Activated naive CD8-positive, alpha-beta T cell treated with anti-CD3 and anti-CD28 coated beads for 36 hours (primary cell): ENCODE data around the gene ITGB7. TPM values are rescaled to one million over a fixed set of nuclear protein-coding genes. Genes with fewer than 3 reads are reported as not detected.

Source experiments
- DNase-seq: peaks from one replicate; pipeline ENCODE4 v3.0.0; 2021
- H3K27ac Mint-ChIP-seq: one replicate; pipeline ENCODE4 v1.8.0; 2022; ENCODE audit warnings: mild to moderate bottlenecking, moderate library complexity, mixed read lengths
- H3K27me3 Mint-ChIP-seq: one replicate; pipeline ENCODE4 v1.8.0; 2022; ENCODE audit warnings: mild to moderate bottlenecking, mixed read lengths
- H3K36me3 Mint-ChIP-seq: one replicate; pipeline ENCODE4 v1.8.0; 2021; ENCODE audit warnings: mild to moderate bottlenecking, mixed read lengths
- H3K4me1 Mint-ChIP-seq: one replicate; pipeline ENCODE4 v1.8.0; 2021; ENCODE audit warnings: mixed read lengths
- H3K4me3 Mint-ChIP-seq: one replicate; pipeline ENCODE4 v1.8.0; 2022; ENCODE audit warnings: mild to moderate bottlenecking, moderate library complexity, mixed read lengths
- H3K9me3 Mint-ChIP-seq: one replicate; pipeline ENCODE4 v1.8.0; 2022; ENCODE audit warnings: mixed read lengths
- total RNA-seq, 2 experiments: library from RNA; stranded (reverse); gene quantifications; one replicate each; pipeline ENCODE4 v1.2.3, GENCODE V29; 2021

Gene ITGB7
- total RNA-seq, 2 experiments from 2014 or later: 102 to 105 TPM

DNA sequence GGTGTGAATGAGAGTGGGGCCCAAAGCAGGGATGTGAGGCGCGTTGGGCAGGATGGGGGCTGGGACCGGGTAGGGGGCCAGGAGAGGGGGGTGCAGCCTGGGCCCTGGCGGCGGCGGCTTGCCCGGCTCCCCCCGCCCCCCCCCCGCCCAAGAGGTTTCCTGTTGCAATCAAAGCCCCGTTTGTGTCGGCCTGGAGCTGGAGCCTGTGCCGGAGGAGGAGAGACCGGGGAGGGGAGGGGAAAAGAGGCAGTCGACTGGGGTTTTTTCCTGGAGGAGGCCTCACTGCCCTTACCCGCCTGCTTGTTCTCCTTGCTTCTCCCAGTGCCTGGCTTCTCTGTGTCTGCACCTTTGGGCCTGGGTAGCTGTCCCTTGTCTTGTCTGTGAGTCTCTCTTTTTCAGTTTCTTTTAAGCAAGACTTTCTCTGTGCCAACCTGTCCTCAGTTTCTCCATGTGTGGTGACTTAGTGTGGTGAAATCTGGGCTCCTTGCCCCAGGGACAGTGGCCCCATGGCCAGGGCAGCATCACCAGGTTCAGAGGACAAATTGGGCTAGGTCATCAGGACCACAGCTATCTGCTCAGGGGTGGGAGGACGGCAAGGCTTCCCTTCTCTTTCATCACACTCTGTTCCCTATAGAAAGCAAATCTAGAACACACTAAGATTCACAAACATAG is 16.5 kb upstream of the ITGB7 start:
- H3K27me3 Mint-ChIP-seq: no peaks in the 10 kb centered on the region
- H3K4me1 Mint-ChIP-seq: peaks cover 60% of the 10 kb centered on the region
- H3K36me3 Mint-ChIP-seq: peaks cover 10% of the 10 kb centered on the region

DNA sequence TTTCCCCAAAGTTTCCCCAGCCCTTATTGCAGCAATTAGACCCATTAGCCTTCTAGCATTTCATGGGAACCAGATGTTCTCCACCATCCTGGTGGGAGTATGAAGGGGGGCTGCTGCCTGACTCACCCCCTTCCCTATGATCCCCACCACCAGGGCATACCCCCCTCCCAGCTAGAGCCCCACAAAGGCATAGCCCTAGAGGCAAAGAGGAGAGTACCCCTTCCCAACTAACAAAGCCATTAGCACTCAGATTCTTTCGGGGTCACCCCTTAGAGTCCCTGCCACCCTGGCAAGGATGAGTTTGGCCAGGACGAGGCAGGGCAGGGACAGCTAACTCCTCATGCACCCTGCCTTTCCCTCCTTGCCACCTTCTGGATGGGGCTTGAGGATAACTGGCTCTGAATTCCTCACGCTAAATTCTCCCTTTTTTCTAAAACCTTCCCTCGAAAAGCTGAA is 15.8 kb upstream of the ITGB7 start:
- peaks cover 62% of the 10 kb centered on the region for H3K4me1 Mint-ChIP-seq
- no peaks in the 10 kb centered on the region for H3K27me3 Mint-ChIP-seq
- DNase-seq: no peak
- peak overlapping the region; percentile 88 for H3K27ac Mint-ChIP-seq
- no peaks in the 10 kb centered on the region for H3K9me3 Mint-ChIP-seq
- H3K36me3 Mint-ChIP-seq: peaks cover 10% of the 10 kb centered on the region
- H3K4me3 Mint-ChIP-seq: peak overlapping the region; percentile 74

More for the DNA sequence above, 16.5 kb upstream of the ITGB7 start:
- Mint-ChIP-seq H3K27ac (peak overlapping the region; percentile 88), H3K4me3 (peak overlapping the region; percentile 74), H3K9me3 (no peaks in the 10 kb centered on the region)
- peak; percentile 16 for DNase-seq

DNA sequence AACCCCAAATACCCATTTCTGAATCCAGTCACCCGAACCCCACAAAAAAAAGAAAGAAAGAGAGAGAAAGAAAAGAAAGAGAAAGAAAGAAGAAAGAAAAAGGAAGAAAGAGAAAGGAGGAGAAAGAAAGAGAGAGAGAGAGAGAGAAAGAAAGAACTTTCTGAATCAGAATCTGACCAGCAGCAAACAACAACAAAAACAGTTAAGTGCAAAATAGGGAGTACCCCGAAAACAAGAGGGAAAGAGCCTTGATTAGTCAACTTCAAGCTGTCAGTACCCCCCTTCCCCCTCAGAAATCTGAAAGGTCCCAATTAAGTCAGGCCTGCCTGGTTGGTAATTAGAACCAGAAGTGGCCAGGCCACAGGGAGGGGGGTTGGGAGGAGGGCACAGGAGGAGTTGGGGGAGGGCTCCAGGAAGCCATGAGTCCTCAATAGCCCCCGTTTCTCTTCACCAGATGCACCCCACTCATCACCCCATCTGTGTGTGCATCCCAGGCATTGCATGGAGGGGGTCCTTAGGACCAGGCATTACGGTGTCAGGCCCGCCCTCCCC is 15.2 kb upstream of the ITGB7 start:
- H3K27me3 Mint-ChIP-seq: no peaks in the 10 kb centered on the region
- no peak for DNase-seq
- no peaks in the 10 kb centered on the region for H3K9me3 Mint-ChIP-seq
- peak overlapping the region; percentile 88 for H3K27ac Mint-ChIP-seq
- H3K36me3 Mint-ChIP-seq: peaks cover 10% of the 10 kb centered on the region
- peaks cover 64% of the 10 kb centered on the region for H3K4me1 Mint-ChIP-seq
- H3K4me3 Mint-ChIP-seq: peak overlapping the region; percentile 74

DNA sequence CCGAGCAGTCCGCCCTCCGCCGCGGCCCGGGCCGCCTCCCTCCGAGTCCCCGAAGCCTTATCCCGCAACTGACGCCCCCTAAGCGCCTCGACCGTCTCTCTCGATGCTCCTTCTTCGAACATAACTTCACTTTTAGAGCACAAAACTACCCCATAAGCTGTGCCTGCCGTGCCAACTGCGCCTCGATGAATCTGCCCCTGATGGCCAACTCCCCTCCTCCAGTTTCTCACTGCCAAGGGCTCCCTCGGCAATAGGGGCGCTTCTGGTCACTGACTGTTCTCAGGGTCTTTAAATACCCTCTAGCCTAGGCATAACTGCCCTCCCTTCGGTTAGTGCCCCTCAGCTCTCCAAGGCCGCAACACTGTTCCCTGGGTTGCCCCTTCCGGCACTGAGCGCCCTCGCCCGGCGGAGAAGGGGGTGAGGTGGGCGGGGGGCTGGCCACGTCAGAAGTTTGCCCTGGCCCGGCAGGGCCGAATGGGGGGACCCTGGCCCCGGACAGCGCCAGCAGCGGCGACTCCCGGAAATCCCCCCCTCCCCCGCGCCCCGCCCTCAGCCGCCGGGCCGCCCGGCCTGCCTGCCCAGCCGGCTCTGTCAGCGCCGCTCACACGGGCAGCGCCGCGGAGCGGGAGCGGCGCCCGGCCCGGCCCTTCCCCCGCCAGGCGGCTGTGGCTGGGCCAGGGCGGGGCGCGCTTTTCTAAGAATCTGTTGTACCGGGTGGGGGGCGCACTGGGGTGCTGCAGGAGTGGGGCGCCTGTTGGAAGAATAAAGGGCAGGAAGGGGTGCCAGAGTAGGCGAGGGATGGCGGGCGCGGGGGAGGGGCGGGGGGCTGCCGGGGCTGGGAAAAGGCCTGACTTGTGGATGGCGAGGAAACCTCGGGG is 14.4 kb upstream of the ITGB7 start:
- H3K9me3 Mint-ChIP-seq: no peaks in the 10 kb centered on the region
- peaks cover 6% of the 10 kb centered on the region for H3K36me3 Mint-ChIP-seq
- peak overlapping the region; percentile 88 for H3K27ac Mint-ChIP-seq

DNA sequence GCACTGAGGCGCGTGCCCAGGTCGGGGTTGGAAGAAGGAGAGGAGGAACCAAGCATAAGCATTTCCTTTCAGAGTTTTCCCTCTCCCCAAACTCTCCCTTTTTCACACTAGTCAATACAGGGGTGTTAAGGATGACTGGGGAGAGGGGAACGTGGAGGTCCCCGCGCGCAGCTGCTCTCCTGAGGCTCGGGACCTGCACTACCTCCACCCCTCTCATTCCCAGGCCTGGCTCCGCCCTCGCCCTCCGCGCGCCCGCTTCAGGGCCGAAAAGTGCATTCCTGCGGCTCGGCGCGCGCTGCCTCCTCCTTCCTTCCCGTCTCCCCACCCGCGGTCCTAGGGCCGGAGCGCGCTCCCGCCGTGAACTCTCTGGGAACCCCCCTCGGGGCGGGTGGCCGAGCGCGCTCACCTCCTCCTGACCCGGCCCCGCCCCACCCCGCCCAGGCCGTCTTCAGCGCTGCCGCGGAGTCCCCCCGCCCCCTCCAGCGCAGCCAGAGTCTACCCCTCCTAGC is 13.7 kb upstream of the ITGB7 start:
- H3K4me3 Mint-ChIP-seq: peak overlapping the region; percentile 88
- H3K27ac Mint-ChIP-seq: peak overlapping the region; percentile 87
- H3K4me1 Mint-ChIP-seq: peaks cover 73% of the 10 kb centered on the region
- H3K9me3 Mint-ChIP-seq: no peaks in the 10 kb centered on the region
- H3K36me3 Mint-ChIP-seq: peaks cover 6% of the 10 kb centered on the region
- DNase-seq: peak; percentile 89
- H3K27me3 Mint-ChIP-seq: no peaks in the 10 kb centered on the region

More for the DNA sequence above, 14.4 kb upstream of the ITGB7 start:
- Mint-ChIP-seq H3K4me1 (peaks cover 69% of the 10 kb centered on the region), H3K27me3 (no peaks in the 10 kb centered on the region), H3K4me3 (peak overlapping the region; percentile 88)
- DNase-seq: peak; percentile 65

DNA sequence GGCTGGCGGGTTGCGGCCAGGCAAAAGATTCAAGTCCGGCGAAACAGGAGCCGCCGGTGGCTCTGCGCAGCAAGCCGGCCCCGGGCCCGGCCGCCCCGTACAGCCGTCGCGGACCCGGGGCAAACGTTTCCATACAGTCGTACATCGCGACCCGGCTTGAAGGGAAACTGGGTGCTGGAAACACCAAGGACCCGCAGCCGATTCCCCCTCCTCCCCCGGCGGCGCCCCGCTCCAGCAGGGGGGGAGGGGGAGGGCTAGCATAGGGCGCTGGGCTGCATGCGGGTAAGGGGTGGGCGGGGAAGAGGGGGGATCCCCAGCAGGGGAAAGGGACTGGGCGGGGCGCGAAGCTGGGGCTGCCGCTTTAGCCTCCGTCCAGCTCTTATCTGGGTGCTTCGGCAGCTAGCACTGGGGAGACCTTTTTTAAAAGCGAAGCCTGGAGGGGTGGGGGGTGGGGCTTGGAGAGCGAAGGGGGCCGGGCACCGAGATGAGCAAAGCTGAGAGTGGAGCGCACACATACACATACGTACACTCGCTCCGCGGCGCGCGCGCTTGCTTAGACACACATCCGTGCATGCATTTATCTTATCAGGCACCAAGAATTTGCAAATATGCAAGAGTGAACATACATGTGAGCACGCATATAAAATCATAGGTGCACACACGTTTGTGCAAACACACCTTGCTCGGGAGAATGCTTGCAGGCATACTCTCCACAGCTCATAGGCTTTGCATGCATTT is 13.1 kb upstream of the ITGB7 start:
- Mint-ChIP-seq H3K4me3 (peak overlapping the region; percentile 88), H3K27me3 (no peaks in the 10 kb centered on the region), H3K36me3 (peaks cover 3% of the 10 kb centered on the region), H3K9me3 (no peaks in the 10 kb centered on the region), H3K27ac (peak overlapping the region; percentile 95), H3K4me1 (peaks cover 73% of the 10 kb centered on the region)
- peak; percentile 83 for DNase-seq

DNA sequence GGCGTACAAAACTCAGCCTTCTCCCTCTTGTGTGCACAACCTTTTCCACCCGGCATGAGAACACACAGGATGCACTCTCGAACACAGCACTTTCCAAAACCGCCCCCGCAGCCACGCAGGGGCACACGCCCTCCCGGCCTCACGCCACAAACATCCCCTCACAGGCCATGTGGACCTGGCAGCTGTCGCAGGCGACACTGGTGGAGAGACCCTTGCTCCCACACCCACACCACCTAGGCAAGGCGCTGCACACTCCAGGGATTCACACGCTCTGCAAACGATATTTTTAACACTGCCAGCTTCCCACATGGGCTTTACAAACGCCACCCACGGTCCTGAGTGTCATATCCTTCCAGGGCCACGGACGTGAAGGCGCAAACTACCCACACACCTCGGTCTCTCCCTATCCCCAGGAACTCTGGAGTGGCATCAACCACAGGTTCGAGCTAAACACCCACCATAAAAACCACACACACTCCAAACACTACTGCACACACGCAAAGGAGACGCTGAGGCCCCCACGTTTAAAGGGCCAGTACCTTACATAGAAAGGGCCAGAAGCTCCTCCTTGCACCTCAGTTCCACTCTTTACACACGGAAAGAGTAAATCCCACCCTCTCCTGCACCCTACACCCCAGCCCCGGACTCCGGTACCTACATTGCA is 12.4 kb upstream of the ITGB7 start:
- H3K4me1 Mint-ChIP-seq: peaks cover 68% of the 10 kb centered on the region
- peak overlapping the region; percentile 95 for H3K27ac Mint-ChIP-seq
- H3K4me3 Mint-ChIP-seq: peak overlapping the region; percentile 88
- peak; percentile 84 for DNase-seq
- peaks cover 3% of the 10 kb centered on the region for H3K36me3 Mint-ChIP-seq
- no peaks in the 10 kb centered on the region for H3K27me3 Mint-ChIP-seq
- no peaks in the 10 kb centered on the region for H3K9me3 Mint-ChIP-seq

DNA sequence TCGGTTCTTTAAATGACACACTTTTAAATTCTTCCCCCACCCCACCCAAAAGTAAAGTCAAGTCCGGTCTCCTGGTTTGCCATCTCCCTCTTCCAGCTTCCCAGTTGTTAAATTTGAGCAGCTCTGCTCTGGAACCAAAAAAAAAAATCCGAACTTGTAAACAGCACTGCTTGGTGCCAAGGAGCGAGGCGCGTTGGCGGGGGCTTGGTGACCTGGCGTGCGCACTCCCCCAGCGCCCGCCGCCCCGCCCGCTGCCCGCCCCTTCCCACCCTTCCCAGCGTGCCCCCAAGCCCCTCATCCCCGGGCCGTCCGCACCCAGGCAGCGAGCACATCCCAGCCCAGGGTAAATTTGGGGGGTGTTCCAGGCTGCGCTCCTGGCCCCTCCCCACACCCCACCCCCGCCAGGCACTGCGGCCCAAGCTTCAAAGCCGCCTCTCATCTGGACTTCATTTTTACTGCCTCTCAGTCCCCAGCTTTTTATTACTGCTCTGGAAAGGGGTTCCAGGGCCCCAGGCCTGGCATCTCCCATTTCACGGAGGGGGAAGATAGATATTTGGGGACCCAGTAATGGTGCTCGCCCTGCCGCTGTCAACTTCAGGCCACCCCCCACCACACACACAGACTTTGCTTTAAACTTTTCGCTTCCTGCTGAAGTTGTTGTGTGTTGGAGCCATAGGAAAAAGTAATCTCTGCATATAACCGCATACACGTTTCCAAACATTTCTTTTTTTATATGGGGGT is 11.7 kb upstream of the ITGB7 start:
- DNase-seq: peak; percentile 37

DNA sequence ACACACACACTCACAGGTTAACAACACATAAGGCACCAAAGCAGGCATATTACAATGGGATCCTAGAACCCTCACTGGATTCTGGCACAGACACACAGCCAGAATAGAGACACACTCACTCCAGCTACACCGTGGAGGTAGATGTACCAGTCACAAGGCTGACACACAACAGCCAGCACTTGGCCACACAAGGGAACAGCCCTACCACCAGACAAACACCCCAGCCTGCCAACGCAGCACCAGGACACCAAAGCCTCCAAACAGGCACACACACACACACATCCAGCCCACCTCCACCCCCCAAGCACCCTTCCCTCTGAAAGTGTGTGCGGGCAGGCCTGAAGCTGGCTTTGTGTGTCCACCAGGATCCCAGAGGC is 10.9 kb upstream of the ITGB7 start:
- DNase-seq: no peak
- Mint-ChIP-seq H3K27me3 (no peaks in the 10 kb centered on the region), H3K4me3 (peak overlapping the region; percentile 88), H3K9me3 (no peaks in the 10 kb centered on the region), H3K36me3 (peaks cover 10% of the 10 kb centered on the region), H3K27ac (peak overlapping the region; percentile 96), H3K4me1 (peaks cover 69% of the 10 kb centered on the region)

More for the DNA sequence above, 11.7 kb upstream of the ITGB7 start:
- Mint-ChIP-seq H3K4me1 (peaks cover 67% of the 10 kb centered on the region), H3K36me3 (peaks cover 3% of the 10 kb centered on the region), H3K4me3 (peak overlapping the region; percentile 88), H3K9me3 (no peaks in the 10 kb centered on the region), H3K27me3 (no peaks in the 10 kb centered on the region), H3K27ac (peak overlapping the region; percentile 96)

DNA sequence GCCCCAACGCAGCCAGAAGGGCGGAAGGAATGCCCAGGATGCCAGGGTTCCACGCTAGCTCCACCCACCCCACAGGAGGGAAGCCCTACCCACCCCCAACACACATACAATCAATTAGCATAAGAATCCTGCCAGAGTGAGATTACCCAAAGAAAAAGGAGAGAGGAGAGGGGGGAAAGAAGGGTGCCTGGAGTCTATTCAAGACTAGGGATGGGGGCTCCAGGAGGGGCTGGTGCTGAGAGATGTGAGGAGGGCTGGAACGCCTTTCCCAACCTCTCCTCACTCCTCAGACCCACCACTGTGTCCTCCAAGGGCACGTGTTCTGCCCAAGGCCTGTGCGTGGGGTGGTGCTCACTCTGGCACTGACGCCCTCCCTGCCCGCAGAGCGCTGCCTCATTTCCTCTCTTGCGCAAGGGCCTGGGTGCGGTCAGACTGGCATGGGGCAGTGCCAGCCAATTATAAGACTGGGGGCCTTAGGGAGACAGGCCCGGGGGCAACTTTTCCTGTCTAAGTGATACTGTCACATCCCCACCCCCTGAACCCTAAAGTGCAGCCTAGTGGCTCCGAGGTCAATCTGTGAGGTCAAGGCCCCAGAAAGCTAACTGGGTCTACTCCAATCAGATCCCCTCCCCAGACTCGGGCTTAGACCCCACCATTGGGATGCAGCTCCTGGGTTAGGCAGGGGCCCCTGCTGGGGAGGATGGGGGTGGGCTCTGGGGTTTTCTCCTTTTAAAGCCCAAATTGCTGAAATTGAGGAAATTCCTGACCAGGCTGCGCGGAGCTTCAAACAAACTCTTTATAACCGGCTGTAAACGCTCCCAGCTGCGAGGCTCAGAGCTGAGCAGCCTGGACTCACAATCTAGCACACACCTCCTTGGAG is 10.2 kb upstream of the ITGB7 start:
- no peaks in the 10 kb centered on the region for H3K9me3 Mint-ChIP-seq
- peak overlapping the region; percentile 88 for H3K4me3 Mint-ChIP-seq
- H3K27me3 Mint-ChIP-seq: no peaks in the 10 kb centered on the region
- DNase-seq: peak; percentile 56
- peak overlapping the region; percentile 96 for H3K27ac Mint-ChIP-seq
- peaks cover 65% of the 10 kb centered on the region for H3K4me1 Mint-ChIP-seq
- peaks cover 13% of the 10 kb centered on the region for H3K36me3 Mint-ChIP-seq

DNA sequence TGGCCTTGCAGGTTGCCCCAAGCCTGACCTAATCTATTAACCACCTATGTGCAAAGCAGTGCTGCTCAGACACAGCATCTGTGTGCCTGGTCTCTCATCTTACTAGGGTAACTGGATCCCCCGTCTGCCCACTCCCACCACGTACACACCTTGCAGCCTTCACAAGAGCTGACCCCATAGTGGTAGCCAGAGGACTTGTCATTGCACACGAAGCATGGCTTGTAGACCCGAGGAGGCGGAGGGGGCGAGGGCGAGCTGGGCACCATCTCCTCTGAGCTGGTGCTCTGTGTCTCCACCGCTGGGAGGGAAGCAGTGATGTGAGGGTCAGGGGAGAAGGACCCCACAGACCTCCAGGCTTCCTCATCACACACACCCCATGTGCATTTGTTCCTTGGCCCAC is 8.4 kb upstream of the ITGB7 start:
- no peak for DNase-seq
- Mint-ChIP-seq H3K27me3 (no peaks in the 10 kb centered on the region), H3K4me3 (no peak overlapping the region), H3K9me3 (no peaks in the 10 kb centered on the region), H3K4me1 (peaks cover 63% of the 10 kb centered on the region), H3K36me3 (peaks cover 22% of the 10 kb centered on the region), H3K27ac (peak overlapping the region; percentile 96)

DNA sequence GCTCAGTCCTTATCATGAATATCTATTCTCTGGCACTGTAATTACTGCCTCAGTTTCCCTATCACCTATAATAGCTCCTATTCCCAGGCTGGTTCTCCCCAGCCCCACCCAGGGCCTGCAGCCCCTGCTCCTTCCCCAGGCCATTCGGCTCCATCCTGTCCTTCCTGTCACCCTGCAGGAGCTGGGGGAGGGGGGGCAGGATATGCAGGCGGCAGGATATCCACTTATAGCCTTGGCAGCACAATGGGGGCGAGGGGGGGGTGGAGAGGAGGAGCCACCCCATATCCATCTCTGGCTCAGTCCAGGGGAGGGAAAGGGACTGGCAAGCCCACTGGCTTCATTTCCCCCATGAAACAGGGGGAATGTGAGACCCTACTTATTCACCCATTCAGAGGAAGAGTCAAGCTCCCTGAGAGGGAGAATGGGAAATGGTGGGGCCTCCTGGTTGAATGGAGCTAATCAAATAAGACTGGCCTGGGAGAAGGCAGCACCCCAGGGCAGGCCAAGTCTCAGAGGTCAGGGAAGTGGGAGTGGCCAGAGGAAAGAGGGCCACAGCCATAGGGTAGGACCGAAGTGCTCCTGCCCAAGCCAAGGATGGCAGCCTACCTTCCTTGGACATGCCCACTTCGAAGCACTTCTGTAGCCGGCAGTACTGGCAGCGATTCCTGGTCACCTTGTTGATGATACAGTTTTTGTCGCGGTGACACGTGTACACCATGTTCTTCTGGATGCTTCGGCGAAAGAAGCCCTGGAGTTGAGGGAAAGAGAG is 7.8 kb upstream of the ITGB7 start:
- Mint-ChIP-seq H3K4me3 (no peak overlapping the region), H3K27ac (peak overlapping the region; percentile 96), H3K9me3 (no peaks in the 10 kb centered on the region), H3K4me1 (peaks cover 61% of the 10 kb centered on the region), H3K36me3 (peaks cover 28% of the 10 kb centered on the region), H3K27me3 (no peaks in the 10 kb centered on the region)
- no peak for DNase-seq
